HepG2 (cell line): Measurements from ENCODE around the gene CELF2. TPM values are rescaled to one million over a fixed set of nuclear protein-coding genes. Genes with fewer than 3 reads are reported as not detected.

Source experiments
- ATAC-seq: fragments of 200-7000 bp; cut with Tn5 transposase; 3 replicates; pipeline ENCODE4 v1.9.1; 2020; ENCODE audit warnings: mild to moderate bottlenecking, moderate library complexity
- BruUV-seq: library from RNA; stranded (reverse); fragments of 400-500 nt; replicated peaks from 2 replicates; lab custom pipeline; 2021; lab: Mats Ljungman, UMichigan
- CTCF ChIA-PET: fragments of 300-600 bp; formaldehyde crosslinking; extraction: SDS; loops from one replicate; lab custom pipeline; 2021; ENCODE audit warnings: low total read pairs, inconsistent platforms, low intra/inter-chr PET ratio; lab: Yijun Ruan, JAX
- POLR2A ChIA-PET: fragments of 350-600 bp; sonication (Branson Sonifier 250); formaldehyde crosslinking; loops from one replicate; lab custom pipeline; 2020; ENCODE audit warnings: antibody characterized with exemption, inconsistent platforms; lab: Yijun Ruan, JAX
- DNase-seq: peaks from one replicate; pipeline ENCODE4 v3.0.0-alpha.2; 2015; ENCODE audit warnings: low spot score
- FAIRE-seq: peaks from 3 replicates; lab custom pipeline; 2011; peaks lifted over from hg19 to GRCh38; lab: Jason Lieb, UNC
- H2AFZ ChIP-seq: one replicate; pipeline ENCODE4 v1.6.1; 2011; ENCODE audit warnings: low read length, inconsistent platforms
- H3K27ac ChIP-seq: fragments of 300-600 bp; 3 replicates; pipeline ENCODE4 v1.8.0; 2011; ENCODE audit warnings: mixed run types, mild to moderate bottlenecking, mixed read lengths, low read length, inconsistent platforms; ENCODE audit not compliant: insufficient read depth; ENCODE audit errors: extremely low read length
- H3K27me3 ChIP-seq, 2 experiments: fragments of 200-600 bp in 1 of 2; 2 replicates in 1 of 2; 3 replicates in 1 of 2; pipeline versions ENCODE4 v1.6.0 to v1.8.0; 2011; ENCODE audit warnings: low read length in 2 of 2, mild to moderate bottlenecking in 2 of 2, moderate library complexity in 2 of 2, inconsistent platforms in 1 of 2; ENCODE audit not compliant: insufficient read depth in 2 of 2, control insufficient read depth in 1 of 2
- H3K36me3 ChIP-seq, 2 experiments: fragments of 200-600 bp in 1 of 2; replicated peaks in 1 of 2; 2 replicates in 1 of 2; 3 replicates in 1 of 2; pipeline versions ENCODE4 v1.5.1 to v1.8.0; 2011; ENCODE audit warnings: low read length in 2 of 2, inconsistent platforms in 1 of 2; ENCODE audit not compliant: insufficient read depth in 2 of 2, control insufficient read depth in 1 of 2
- H3K4me1 ChIP-seq: 2 replicates; pipeline ENCODE4 v1.5.1; 2012; ENCODE audit warnings: low read length, inconsistent platforms; ENCODE audit not compliant: insufficient read depth
- H3K4me2 ChIP-seq: 2 replicates; pipeline ENCODE4 v1.6.0; 2011; ENCODE audit warnings: low read depth, low read length, inconsistent platforms
- H3K4me3 ChIP-seq, 3 experiments: fragments of 200-600 bp in 1 of 3; sonication (generic), shearing (Covaris generic) in 1 of 3; replicated peaks in 1 of 3; 2 replicates each; pipeline ENCODE4 v1.5.1; 2011 to 2016; ENCODE audit warnings: low read length in 3 of 3, inconsistent platforms in 2 of 3, low read depth in 2 of 3, mild to moderate bottlenecking in 2 of 3, control low read depth in 1 of 3, mixed read lengths in 1 of 3; ENCODE audit not compliant: insufficient read depth in 1 of 3
- H3K79me2 ChIP-seq: one replicate; pipeline ENCODE4 v1.6.1; 2011; ENCODE audit warnings: low read length, inconsistent platforms; ENCODE audit not compliant: insufficient read depth
- H3K9ac ChIP-seq: 2 replicates; pipeline ENCODE4 v1.6.0; 2011; ENCODE audit warnings: mild to moderate bottlenecking, low read depth, low read length, inconsistent platforms; ENCODE audit not compliant: insufficient read depth
- H3K9me3 ChIP-seq: 2 replicates; pipeline ENCODE4 v1.5.1; 2012; ENCODE audit warnings: mild to moderate bottlenecking, low read length
- H4K20me1 ChIP-seq: 2 replicates; pipeline ENCODE4 v1.6.0; 2011; ENCODE audit warnings: inconsistent platforms, mild to moderate bottlenecking, low read length, moderate library complexity; ENCODE audit not compliant: insufficient read depth
- CENPT ChIP-seq: sonication (generic); formaldehyde crosslinking; IDR thresholded peaks from 2 replicates; pipeline ENCODE4 v1.8.0; 2022; ENCODE audit warnings: low read depth, mild to moderate bottlenecking, moderate library complexity, missing genetic modification reagents
- FIP1L1 ChIP-seq: fragments of 200-400 bp; formaldehyde crosslinking; IDR thresholded peaks from 2 replicates; pipeline ENCODE4 v1.6.1; 2018; ENCODE audit warnings: low read depth, mild to moderate bottlenecking, low read length, moderate library complexity, borderline replicate concordance; ENCODE audit not compliant: insufficient read depth
- KDM2A ChIP-seq: sonication (generic); formaldehyde crosslinking; IDR thresholded peaks from 2 replicates; pipeline ENCODE4 v1.4.0; 2020; ENCODE audit warnings: low read depth, missing genetic modification reagents, borderline replicate concordance
- LBX2 ChIP-seq: sonication (generic); formaldehyde crosslinking; IDR thresholded peaks from 2 replicates; pipeline ENCODE4 v1.5.0; 2020; ENCODE audit warnings: missing genetic modification reagents, mild to moderate bottlenecking, borderline replicate concordance
- NFATC3 ChIP-seq: sonication (generic); formaldehyde crosslinking; IDR thresholded peaks from 2 replicates; pipeline ENCODE4 v1.5.1; 2020; ENCODE audit warnings: mild to moderate bottlenecking, missing genetic modification reagents
- TCF12 ChIP-seq, 2 experiments: fragments of 450-650 bp in 1 of 2; sonication (generic) in 1 of 2; formaldehyde crosslinking in 1 of 2; IDR thresholded peaks; 2 replicates each; pipeline versions ENCODE4 v1.6.1 to v1.8.0; 2017 to 2022; ENCODE audit warnings: antibody characterized with exemption in 1 of 2, mild to moderate bottlenecking in 1 of 2, missing genetic modification reagents in 1 of 2, moderate library complexity in 1 of 2
- TERF1 ChIP-seq: sonication (generic); formaldehyde crosslinking; IDR thresholded peaks from 2 replicates; pipeline ENCODE4 v1.8.0; 2022; ENCODE audit warnings: mild to moderate bottlenecking, missing genetic modification reagents, moderate library complexity
- THAP11 ChIP-seq: IDR thresholded peaks from 2 replicates; pipeline ENCODE4 v1.6.1; 2016; ENCODE audit warnings: missing biosample characterization, missing genetic modification reagents
- TOE1 ChIP-seq: sonication (generic); formaldehyde crosslinking; IDR thresholded peaks from 2 replicates; pipeline ENCODE4 v1.4.0; 2020; ENCODE audit warnings: mild to moderate bottlenecking, missing genetic modification reagents
- ZBTB26 ChIP-seq: IDR thresholded peaks from 2 replicates; pipeline ENCODE4 v1.6.1; 2016; ENCODE audit warnings: missing compliant biosample characterization, missing genetic modification reagents, borderline replicate concordance
- ZBTB4 ChIP-seq: sonication (generic); formaldehyde crosslinking; IDR thresholded peaks from 2 replicates; pipeline ENCODE4 v1.4.0; 2020; ENCODE audit warnings: missing genetic modification reagents, mild to moderate bottlenecking, borderline replicate concordance
- ZNF17 ChIP-seq: sonication (generic); formaldehyde crosslinking; IDR thresholded peaks from 2 replicates; pipeline ENCODE4 v1.5.0; 2020; ENCODE audit warnings: mild to moderate bottlenecking, missing genetic modification reagents
- ZNF317 ChIP-seq: sonication (generic); formaldehyde crosslinking; IDR thresholded peaks from 2 replicates; pipeline ENCODE4 v1.5.0; 2020; ENCODE audit warnings: mild to moderate bottlenecking, missing genetic modification reagents
- ZNF549 ChIP-seq: sonication (generic); formaldehyde crosslinking; IDR thresholded peaks from 2 replicates; pipeline ENCODE4 v1.5.0; 2020; ENCODE audit warnings: missing genetic modification reagents
- ZNF761 ChIP-seq: sonication (generic); formaldehyde crosslinking; conservative IDR thresholded peaks from 2 replicates; pipeline ENCODE4 v1.4.0; 2020; ENCODE audit warnings: mild to moderate bottlenecking, missing genetic modification reagents
- ZNF776 ChIP-seq: sonication (generic); formaldehyde crosslinking; IDR thresholded peaks from 2 replicates; pipeline ENCODE4 v1.4.0; 2020; ENCODE audit warnings: mild to moderate bottlenecking, missing genetic modification reagents
- ZNF878 ChIP-seq: sonication (generic); formaldehyde crosslinking; IDR thresholded peaks from 2 replicates; pipeline ENCODE4 v1.8.1; 2023; ENCODE audit warnings: mild to moderate bottlenecking, missing genetic modification reagents, moderate library complexity
- WGBS: methylation state at CpG from one replicate; pipeline ENCODE4 v1.1.6; 2017; ENCODE audit warnings: low lambda C conversion rate; 5-methylcytosine and 5-hydroxymethylcytosine counted together
- in situ Hi-C: cut with HindIII; loops from 2 replicates; pipeline ENCODE4 v1.10.0; 2017; ENCODE audit warnings: low pct_unique_long_range_greater_than_20kb; ENCODE audit not compliant: extremely low pct_ligation_motif_present
- intact Hi-C: fragments of 100-400 bp; cut with micrococcal nuclease; formaldehyde crosslinking; loops from one replicate; pipeline ENCODE4 v1.10.0; 2022; ENCODE audit not compliant: unreplicated experiment
- polyA plus RNA-seq, 8 experiments: library from polyadenylated mRNA; depleted of rRNA in 3 of 8; stranded (reverse) in 7 of 8; unstranded in 1 of 8; fragments of >200 nt; fragmentation: Illumina TruSeq in 4 of 8; extraction: Trizol in 4 of 8; gene quantifications; 2 replicates each; pipeline versions ENCODE4 v1.2.1 to v1.2.3, GENCODE V29; 2011 to 2016; ENCODE audit warnings: low read depth in 4 of 8, missing spikeins in 1 of 8, mixed read lengths in 1 of 8; ENCODE audit not compliant: insufficient read depth in 1 of 8
- total RNA-seq, 5 experiments: library from RNA; depleted of rRNA; stranded (reverse); fragments of >200 nt; fragmentation: Illumina TruSeq; extraction: Trizol; gene quantifications; 2 replicates each; pipeline ENCODE4 v1.2.3, GENCODE V29; 2016; ENCODE audit warnings: low read depth in 1 of 5

The CELF2 gene
- total and polyA plus RNA-seq, 2 of the 13 experiments (the other 11 are each of a cell fraction or from before 2014, with no cell fraction given), result not detected

GRCh38 chr10:11026773-11027172, 9.1 kb downstream of the CELF2 start (continued):
- TF ChIP-seq TCF12 (IDR thresholded peaks at IDR 0.05) (no peak), TCF12 (CRISPR knock-in tag; IDR thresholded peaks at IDR 0.05) (no peak), ZNF317 (CRISPR knock-in tag) (no peak)

- intact Hi-C loops (no loop called here), in situ Hi-C loops (loop anchor here (5.0 kb wide), 1 partner anchor 1702 kb away; no protein-coding TSS in a partner anchor)
- Histone ChIP-seq H2AFZ (no peak overlapping the region), H3K79me2 (no peaks in the 10 kb centered on the region), H4K20me1 (no peaks in the 10 kb centered on the region), H3K9me3 (no peaks in the 10 kb centered on the region), H3K4me3 (no peak overlapping the region), H3K27me3 (no peaks in the 10 kb centered on the region), H3K4me1 (no peaks in the 10 kb centered on the region), H3K9ac (no peak overlapping the region), H3K36me3 (no peaks in the 10 kb centered on the region), H3K27ac (no peak overlapping the region), H3K4me2 (no peak overlapping the region)
- DNase-seq, result no peak
- ChIA-PET POLR2A (no interaction called here), CTCF (interaction anchor here (2.6 kb wide), 1 partner anchor 1692 kb away, joined by 13 read pairs; no protein-coding TSS in a partner anchor)
- ATAC-seq, result no peak
- no peak for FAIRE-seq
- BruUV-seq, result no TSS peak
- 12% methylated on average over 7 of the region's 7 CpGs for WGBS
- no peak for TF ChIP-seq ZNF761 (CRISPR knock-in tag)
- no peak for TF ChIP-seq TERF1 (CRISPR knock-in tag)
- no peak for TF ChIP-seq ZNF549 (CRISPR knock-in tag)
- no peak for TF ChIP-seq TOE1 (CRISPR knock-in tag)
- TF ChIP-seq THAP11 (CRISPR knock-in tag), result no peak
- TF ChIP-seq ZNF17 (CRISPR knock-in tag), result no peak
- no peak for TF ChIP-seq CENPT (CRISPR knock-in tag)
- TF ChIP-seq ZBTB26 (CRISPR knock-in tag), result no peak
- no peak for TF ChIP-seq NFATC3 (CRISPR knock-in tag)
- TF ChIP-seq KDM2A (CRISPR knock-in tag), result no peak
- no peak for TF ChIP-seq ZBTB4
- TF ChIP-seq ZNF776 (CRISPR knock-in tag), result no peak
- TF ChIP-seq FIP1L1, result no peak
- no peak for TF ChIP-seq LBX2 (CRISPR knock-in tag)
- no peak for TF ChIP-seq ZNF878
Measured at GRCh38 chr10:11034762-11035161, 17.1 kb downstream of the CELF2 start.
